Mesendoderm (in vitro differentiated cells): ENCODE results near the gene DIAPH3.
"Not testable (repeated sequence)": the region's sequence is repeated elsewhere in the genome, so short reads cannot be mapped to it uniquely, and the experiment has no call there.

Source experiments
- DNase-seq: peaks from one replicate; pipeline ENCODE4 v3.0.0; 2013
- H2AK5ac ChIP-seq: 2 replicates; pipeline ENCODE4 v1.6.1; 2013; ENCODE audit warnings: low read length, inconsistent platforms
- H2BK120ac ChIP-seq: 2 replicates; pipeline ENCODE4 v1.6.1; 2013; ENCODE audit warnings: low read depth, mild to moderate bottlenecking, low read length, moderate library complexity, mixed read lengths
- H2BK15ac ChIP-seq: replicated peaks from 2 replicates; pipeline ENCODE4 v1.6.1; 2013; ENCODE audit warnings: low read depth, mild to moderate bottlenecking, moderate library complexity
- H2BK5ac ChIP-seq: 2 replicates; pipeline ENCODE4 v1.6.1; 2013; ENCODE audit warnings: low read length, inconsistent platforms
- H3K18ac ChIP-seq: 2 replicates; pipeline ENCODE4 v1.6.1; 2013; ENCODE audit warnings: mild to moderate bottlenecking, low read length, mixed read lengths
- H3K23ac ChIP-seq: one replicate; pipeline ENCODE4 v1.6.1; 2013; ENCODE audit warnings: low read length
- H3K27ac ChIP-seq: 2 replicates; pipeline ENCODE4 v1.5.1; 2013; ENCODE audit warnings: low read depth, mild to moderate bottlenecking, inconsistent platforms, low read length, moderate library complexity
- H3K27me3 ChIP-seq: 2 replicates; pipeline ENCODE4 v1.6.1; 2013; ENCODE audit warnings: low read length, control low read depth, mild to moderate bottlenecking, inconsistent platforms; ENCODE audit not compliant: insufficient read depth, poor library complexity
- H3K36me3 ChIP-seq: 2 replicates; pipeline ENCODE4 v1.6.1; 2013; ENCODE audit warnings: low read length, inconsistent platforms; ENCODE audit not compliant: control insufficient read depth, insufficient read depth
- H3K4ac ChIP-seq: one replicate; pipeline ENCODE4 v1.6.1; 2013; ENCODE audit warnings: low read depth, mild to moderate bottlenecking, low read length, moderate library complexity
- H3K4me1 ChIP-seq: 2 replicates; pipeline ENCODE4 v1.6.1; 2013; ENCODE audit warnings: low read depth, low read length, inconsistent platforms; ENCODE audit not compliant: control insufficient read depth
- H3K4me2 ChIP-seq: 2 replicates; pipeline ENCODE4 v1.6.1; 2013; ENCODE audit warnings: low read length
- H3K4me3 ChIP-seq: 2 replicates; pipeline ENCODE4 v1.5.1; 2013; ENCODE audit warnings: mild to moderate bottlenecking, low read length
- H3K56ac ChIP-seq: one replicate; pipeline ENCODE4 v1.6.1; 2013; ENCODE audit warnings: low read length
- H3K79me1 ChIP-seq: 2 replicates; pipeline ENCODE4 v1.6.1; 2013; ENCODE audit warnings: low read length, inconsistent platforms
- H3K79me2 ChIP-seq: 2 replicates; pipeline ENCODE4 v1.6.1; 2013; ENCODE audit warnings: mild to moderate bottlenecking, low read length; ENCODE audit not compliant: control insufficient read depth, insufficient read depth
- H3K9ac ChIP-seq: 2 replicates; pipeline ENCODE4 v1.6.1; 2013; ENCODE audit warnings: low read length, inconsistent platforms
- H4K5ac ChIP-seq: one replicate; pipeline ENCODE4 v1.6.1; 2013; ENCODE audit warnings: low read length
- H4K8ac ChIP-seq: one replicate; pipeline ENCODE4 v1.6.1; 2013; ENCODE audit warnings: low read depth, mild to moderate bottlenecking, control low read depth, low read length, moderate library complexity
- WGBS: extraction: QIAGEN DNeasy Blood & Tissue Kit; methylation state at CpG from one replicate; pipeline ENCODE4 v1.1.7; 2013; ENCODE audit warnings: low lambda C conversion rate, missing lambda C conversion rate; ENCODE audit not compliant: insufficient coverage; ENCODE audit errors: extremely low coverage; 5-methylcytosine and 5-hydroxymethylcytosine counted together

DIAPH3 gene

GRCh38 chr13:60093425-60094019, 70.2 kb downstream of the DIAPH3 start:
- H3K27ac ChIP-seq: no peak overlapping the region
- no peaks in the 10 kb centered on the region for H3K4me1 ChIP-seq
- H3K27me3 ChIP-seq: no peaks in the 10 kb centered on the region
- no peaks in the 10 kb centered on the region for H3K79me2 ChIP-seq
- WGBS: no CpG with 5 or more reads among the region's 3 CpGs
- no peak overlapping the region for H3K56ac ChIP-seq
- no peak overlapping the region for H3K4me3 ChIP-seq
- H3K36me3 ChIP-seq: no peaks in the 10 kb centered on the region
- no peak overlapping the region for H2BK120ac ChIP-seq
- H3K4me2 ChIP-seq: no peak overlapping the region
- no peak overlapping the region for H3K4ac ChIP-seq
- no peak overlapping the region for H4K5ac ChIP-seq
- DNase-seq: no peak
- no peak overlapping the region for H2BK15ac ChIP-seq
- no peak overlapping the region for H2AK5ac ChIP-seq
- no peak overlapping the region for H2BK5ac ChIP-seq
- no peak overlapping the region for H3K23ac ChIP-seq
- no peak overlapping the region for H4K8ac ChIP-seq
- H3K9ac ChIP-seq: no peak overlapping the region
- H3K79me1 ChIP-seq: peaks cover 3% of the 10 kb centered on the region
- no peak overlapping the region for H3K18ac ChIP-seq

- H3K9ac ChIP-seq: no peak overlapping the region
- H4K5ac ChIP-seq: no peak overlapping the region
- H3K79me2 ChIP-seq: no peaks in the 10 kb centered on the region
- H2AK5ac ChIP-seq: no peak overlapping the region
- no peak overlapping the region for H2BK5ac ChIP-seq
- no peak overlapping the region for H3K18ac ChIP-seq
- no peaks in the 10 kb centered on the region for H3K27me3 ChIP-seq
- no peak overlapping the region for H3K56ac ChIP-seq
- no peaks in the 10 kb centered on the region for H3K4me1 ChIP-seq
- H2BK120ac ChIP-seq: no peak overlapping the region
- no peak overlapping the region for H2BK15ac ChIP-seq
- no peak overlapping the region for H3K4me2 ChIP-seq
- H3K27ac ChIP-seq: no peak overlapping the region
- no peak overlapping the region for H3K4me3 ChIP-seq
- no peaks in the 10 kb centered on the region for H3K79me1 ChIP-seq
- no peak overlapping the region for H3K4ac ChIP-seq
- H3K36me3 ChIP-seq: no peaks in the 10 kb centered on the region
- DNase-seq: no peak
- WGBS: no CpG with 5 or more reads among the region's 2 CpGs
- no peak overlapping the region for H3K23ac ChIP-seq
- no peak overlapping the region for H4K8ac ChIP-seq
These were observed 72.2 kb downstream of the DIAPH3 start for GRCh38 chr13:60091573-60091972.

GRCh38 chr13:60090574-60090973, 73.2 kb downstream of the DIAPH3 start:
- Histone ChIP-seq H3K23ac (no peak overlapping the region), H3K4me1 (no peaks in the 10 kb centered on the region), H3K4me2 (no peak overlapping the region), H3K79me1 (no peaks in the 10 kb centered on the region), H3K27me3 (no peaks in the 10 kb centered on the region), H3K4me3 (no peak overlapping the region), H4K5ac (no peak overlapping the region), H3K4ac (no peak overlapping the region), H2BK15ac (no peak overlapping the region), H3K27ac (no peak overlapping the region), H4K8ac (no peak overlapping the region), H3K9ac (no peak overlapping the region), H2BK5ac (no peak overlapping the region), H3K79me2 (no peaks in the 10 kb centered on the region), H3K36me3 (no peaks in the 10 kb centered on the region), H3K18ac (no peak overlapping the region), H3K56ac (no peak overlapping the region), H2AK5ac (no peak overlapping the region), H2BK120ac (no peak overlapping the region)
- DNase-seq: peak; percentile 40

GRCh38 chr13:60083780-60084179, 79.9 kb downstream of the DIAPH3 start:
- H3K27me3 ChIP-seq, H3K56ac ChIP-seq, H4K8ac ChIP-seq, H2AK5ac ChIP-seq, H3K36me3 ChIP-seq, H3K4me1 ChIP-seq, H3K18ac ChIP-seq, H3K9ac ChIP-seq, H3K79me2 ChIP-seq, H2BK15ac ChIP-seq, H3K23ac ChIP-seq, H2BK5ac ChIP-seq, H3K27ac ChIP-seq, H3K79me1 ChIP-seq, H4K5ac ChIP-seq, H3K4me3 ChIP-seq, H3K4ac ChIP-seq, H3K4me2 ChIP-seq, H2BK120ac ChIP-seq, DNase-seq: not testable (repeated sequence)
- WGBS: no CpG with 5 or more reads among the region's 2 CpGs

- no peaks in the 10 kb centered on the region for H3K36me3 ChIP-seq
- H3K23ac ChIP-seq: no peak overlapping the region
- DNase-seq: no peak
- no peak overlapping the region for H2AK5ac ChIP-seq
- H4K8ac ChIP-seq: no peak overlapping the region
- peaks cover 4% of the 10 kb centered on the region for H3K79me1 ChIP-seq
- no peak overlapping the region for H3K27ac ChIP-seq
- no peaks in the 10 kb centered on the region for H3K4me1 ChIP-seq
- H3K9ac ChIP-seq: no peak overlapping the region
- no CpG with 5 or more reads among the region's 1 CpG for WGBS
- no peak overlapping the region for H2BK15ac ChIP-seq
- no peaks in the 10 kb centered on the region for H3K27me3 ChIP-seq
- no peak overlapping the region for H4K5ac ChIP-seq
- H3K4ac ChIP-seq: no peak overlapping the region
- H2BK5ac ChIP-seq: no peak overlapping the region
- H3K4me3 ChIP-seq: no peak overlapping the region
- H3K56ac ChIP-seq: no peak overlapping the region
- no peaks in the 10 kb centered on the region for H3K79me2 ChIP-seq
- H2BK120ac ChIP-seq: no peak overlapping the region
- H3K4me2 ChIP-seq: no peak overlapping the region
- H3K18ac ChIP-seq: no peak overlapping the region
These were observed 82.9 kb downstream of the DIAPH3 start for GRCh38 chr13:60080850-60081249.

GRCh38 chr13:60078226-60078625, 85.5 kb downstream of the DIAPH3 start:
- WGBS: no CpG with 5 or more reads among the region's 1 CpG
- Histone ChIP-seq H3K79me1 (peaks cover 6% of the 10 kb centered on the region), H3K27ac (no peak overlapping the region), H4K5ac (no peak overlapping the region), H2BK15ac (no peak overlapping the region), H3K79me2 (no peaks in the 10 kb centered on the region), H3K4me2 (no peak overlapping the region), H2AK5ac (no peak overlapping the region), H3K56ac (no peak overlapping the region), H3K36me3 (no peaks in the 10 kb centered on the region), H3K4ac (no peak overlapping the region), H3K4me1 (no peaks in the 10 kb centered on the region), H3K4me3 (no peak overlapping the region), H3K27me3 (no peaks in the 10 kb centered on the region), H3K23ac (no peak overlapping the region), H4K8ac (no peak overlapping the region), H2BK120ac (no peak overlapping the region), H3K18ac (no peak overlapping the region), H2BK5ac (no peak overlapping the region), H3K9ac (no peak overlapping the region)
- no peak for DNase-seq
